CD4-positive, alpha-beta T cell treated with Interleukin-17A for 4 hours (primary cell): ENCODE measurements around the gene PPP2R2C.

ENCODE experiments used
- DNase-seq: peaks from one replicate; pipeline ENCODE4 v3.0.0-alpha.2; 2020; ENCODE audit warnings: mixed read lengths

The PPP2R2C gene

DNA sequence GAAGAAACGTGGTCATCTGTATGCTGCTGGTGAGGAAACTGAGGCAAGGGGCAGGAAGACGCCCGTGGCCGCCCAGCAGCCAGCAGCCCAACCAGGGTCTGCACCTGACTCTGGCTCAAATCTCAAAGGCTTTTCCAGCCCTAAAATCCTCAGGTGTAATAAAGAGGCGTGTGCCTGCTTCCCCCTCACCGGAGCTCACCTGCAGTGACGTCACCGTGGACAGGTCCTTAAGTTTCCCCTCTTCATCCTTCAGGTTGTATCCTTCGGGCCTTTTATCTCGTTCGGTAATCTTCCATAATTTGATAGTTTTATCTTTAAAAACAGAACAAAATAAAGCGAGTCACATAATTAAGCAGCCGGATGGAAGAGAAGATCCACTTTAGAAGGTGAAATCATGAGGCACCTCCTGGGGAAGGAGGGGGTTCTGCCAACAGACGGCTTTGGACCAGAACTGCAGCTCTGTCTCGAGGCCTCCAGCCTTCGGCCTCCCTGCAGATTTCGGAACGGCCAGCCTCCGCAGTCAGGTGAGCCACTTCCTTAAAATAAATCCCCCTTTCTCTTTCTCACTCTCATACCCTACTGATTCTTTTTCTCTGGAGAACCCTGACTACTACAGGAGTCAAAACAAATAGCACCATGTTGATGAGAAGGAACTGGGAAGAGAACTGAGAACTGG is 96.7 kb downstream of the PPP2R2C start:
- DNase-seq, result no peak

DNA sequence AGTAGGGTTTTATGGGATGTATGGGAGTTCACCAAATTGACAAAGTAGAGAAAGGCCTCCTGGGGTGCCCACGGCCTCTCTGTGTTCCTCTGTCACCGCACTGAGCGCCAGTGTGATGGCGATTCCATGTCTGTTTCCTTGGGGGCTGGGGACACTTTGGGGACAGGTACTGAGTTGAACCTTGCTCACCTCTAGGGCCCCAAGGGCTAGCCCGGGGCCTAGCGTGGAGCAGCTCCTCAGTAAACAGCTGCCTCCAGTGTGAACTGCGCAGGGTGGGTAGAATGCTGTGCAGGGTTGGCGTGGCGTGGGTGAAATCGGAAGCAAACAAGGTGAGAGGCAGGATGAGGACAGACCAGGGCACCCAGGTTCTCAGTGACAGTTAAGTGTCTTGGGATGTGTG is 97.8 kb downstream of the PPP2R2C start:
- no peak for DNase-seq

DNA sequence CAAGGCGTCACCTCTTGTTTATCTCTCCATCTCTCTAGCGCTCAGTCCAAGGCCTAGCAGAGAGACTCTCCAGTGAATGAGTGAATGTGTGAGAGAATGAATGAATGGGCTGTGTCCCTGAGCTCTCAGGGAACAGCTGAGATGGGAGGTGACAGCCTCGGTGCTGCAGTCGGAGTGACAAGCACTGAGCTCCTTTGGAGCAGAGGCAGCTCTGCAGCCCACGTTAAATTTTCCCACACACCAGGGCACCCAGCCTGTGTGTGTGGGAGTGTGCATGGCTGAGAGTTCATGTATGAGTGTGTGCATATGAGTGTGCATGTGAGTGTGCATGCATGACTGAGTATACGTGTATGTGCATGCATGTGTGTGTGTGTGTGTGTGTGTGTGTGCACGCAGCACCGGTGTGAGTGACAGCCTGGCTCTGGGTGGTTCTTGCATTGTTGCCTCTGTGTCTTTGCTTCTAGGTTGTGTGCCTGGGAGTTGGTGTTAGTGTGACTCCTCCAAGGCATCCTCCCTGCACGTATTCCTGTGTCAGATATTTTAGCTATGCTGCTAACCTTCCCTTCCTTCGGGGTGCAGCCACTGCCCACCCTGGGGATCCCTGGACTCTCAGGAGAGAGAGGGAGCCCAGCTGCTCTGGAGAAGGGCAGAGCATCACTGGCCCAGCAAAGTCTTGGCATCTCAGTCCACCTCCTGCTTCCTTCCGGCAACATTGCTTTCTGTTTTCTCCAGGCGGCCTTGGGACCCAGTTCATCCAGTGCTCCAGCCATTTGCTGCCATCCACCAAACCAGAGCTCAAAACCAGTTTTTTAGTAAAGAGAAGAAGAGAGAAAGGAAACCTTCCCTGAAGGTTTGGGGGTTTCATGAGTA is 98.6 kb downstream of the PPP2R2C start:
- no peak for DNase-seq

DNA sequence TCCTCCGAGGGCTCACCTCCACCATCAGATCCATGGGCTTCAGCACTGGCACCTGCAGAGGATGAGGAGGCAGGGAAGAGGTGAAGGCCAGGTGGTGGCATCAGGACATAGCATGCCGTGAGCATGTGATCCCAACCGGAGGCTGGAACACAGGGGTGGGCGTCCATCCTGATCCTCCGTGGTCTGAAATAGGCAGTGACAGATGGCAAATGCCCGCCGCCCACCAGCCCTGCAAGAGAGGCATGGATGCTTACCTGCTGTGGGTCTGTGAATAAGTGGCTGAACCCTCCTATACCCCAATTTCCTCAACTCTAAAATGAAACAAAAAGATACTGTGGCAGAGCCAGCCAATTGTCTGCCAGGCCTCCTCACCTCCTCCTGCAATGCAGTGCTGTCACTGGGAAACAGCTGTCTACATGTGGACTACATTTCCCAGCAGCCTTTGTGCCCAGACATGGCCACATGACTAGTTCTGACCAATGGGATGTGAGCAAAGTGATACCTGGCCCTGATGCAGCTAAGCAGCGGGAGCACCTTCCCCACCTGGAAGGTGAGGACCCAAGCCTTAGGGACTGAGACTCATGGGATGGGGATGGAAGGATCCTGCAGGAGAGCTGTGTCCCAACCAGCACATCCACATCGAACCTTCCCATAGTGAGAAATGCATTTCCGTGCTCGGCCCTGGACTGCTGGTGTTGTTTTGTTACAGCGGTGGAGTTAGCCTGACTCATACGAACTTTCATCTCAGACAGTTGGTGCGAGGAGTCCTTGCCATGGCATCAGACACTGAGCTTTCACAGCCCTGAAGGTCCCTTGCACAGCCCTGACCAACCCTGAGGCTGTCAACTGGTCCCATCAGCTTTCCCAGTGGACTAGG is 99.5 kb downstream of the PPP2R2C start:
- DNase-seq, result peak; percentile 8

DNA sequence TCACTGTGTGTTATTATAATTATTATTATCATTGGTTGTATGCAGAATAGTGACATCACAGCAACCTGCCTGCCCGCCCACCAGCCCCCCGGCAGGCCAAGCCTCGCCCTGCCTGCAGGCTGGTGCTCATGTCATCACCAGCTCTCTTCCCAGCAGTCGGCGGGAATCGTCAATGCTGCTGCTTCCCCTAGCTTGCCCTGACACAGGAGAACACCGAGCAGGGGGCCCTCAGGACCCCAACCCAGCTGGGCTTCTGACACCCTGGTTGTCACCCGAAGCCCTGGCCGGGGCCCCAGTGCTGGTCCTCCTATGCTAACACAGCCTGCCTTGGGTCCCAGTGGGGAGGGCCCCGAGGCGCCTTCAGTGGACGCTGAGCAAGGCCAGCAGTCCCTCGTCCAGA is 100.6 kb downstream of the PPP2R2C start:
- no peak for DNase-seq

GRCh38 chr4:6371271-6371670 is 101.1 kb downstream of the PPP2R2C start:
- no peak for DNase-seq

DNA sequence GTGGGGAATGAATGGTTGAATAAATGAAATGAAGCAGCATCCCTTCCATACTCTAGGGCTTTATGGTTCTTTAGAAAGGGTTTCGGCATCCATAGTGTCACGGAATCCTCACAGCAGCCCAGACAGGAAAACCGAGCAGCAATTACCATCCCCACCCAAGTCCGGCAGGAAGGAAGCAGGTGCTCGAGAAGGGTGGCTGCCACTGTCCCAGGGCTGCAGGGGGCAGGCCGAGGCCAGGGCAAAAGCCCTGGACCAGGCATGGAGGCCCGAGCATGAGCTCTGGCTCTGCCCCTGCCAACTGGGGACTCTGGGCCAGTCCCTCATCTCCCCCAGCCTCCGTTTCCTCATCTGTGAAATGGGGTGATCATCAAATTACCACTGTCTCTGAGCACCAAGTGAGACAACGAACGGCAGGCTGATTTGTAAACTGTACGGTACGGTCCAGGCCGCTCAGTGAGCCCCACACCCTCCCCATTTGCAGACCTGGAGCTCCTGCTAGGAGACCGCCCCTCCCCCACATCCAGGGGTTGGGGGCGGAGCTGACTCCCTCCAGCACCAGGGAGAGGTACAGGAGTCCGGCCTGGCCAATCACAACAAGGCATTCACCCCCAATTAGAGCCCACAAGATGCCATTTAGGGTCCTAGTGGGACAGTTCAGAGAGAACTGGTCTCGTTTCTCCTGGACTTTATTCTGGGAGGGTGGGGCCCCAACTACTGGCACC is 102.3 kb downstream of the PPP2R2C start:
- no peak for DNase-seq

- no peak for DNase-seq
Observed at GRCh38 chr4:6369511-6369910, 102.9 kb downstream of the PPP2R2C start.

DNA sequence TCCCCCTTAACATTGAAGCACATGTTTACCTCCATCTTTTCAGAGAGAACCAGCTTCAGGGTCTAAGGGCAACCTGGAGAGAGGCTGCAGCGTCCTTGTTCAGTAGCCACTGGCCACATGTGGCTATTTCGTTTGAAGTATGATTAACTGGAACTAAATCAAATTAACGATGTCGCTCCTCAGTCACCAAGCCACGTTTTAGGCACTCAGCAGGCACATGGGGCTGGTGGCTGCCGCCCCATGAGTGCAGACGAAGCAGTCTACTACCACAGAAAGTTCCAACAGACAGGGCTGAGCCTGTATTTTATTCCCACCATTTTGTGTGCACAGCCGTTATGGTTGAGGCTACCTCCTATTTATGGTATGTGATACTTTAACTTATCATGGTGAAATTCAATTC is 103.4 kb downstream of the PPP2R2C start:
- DNase-seq, result no peak

DNA sequence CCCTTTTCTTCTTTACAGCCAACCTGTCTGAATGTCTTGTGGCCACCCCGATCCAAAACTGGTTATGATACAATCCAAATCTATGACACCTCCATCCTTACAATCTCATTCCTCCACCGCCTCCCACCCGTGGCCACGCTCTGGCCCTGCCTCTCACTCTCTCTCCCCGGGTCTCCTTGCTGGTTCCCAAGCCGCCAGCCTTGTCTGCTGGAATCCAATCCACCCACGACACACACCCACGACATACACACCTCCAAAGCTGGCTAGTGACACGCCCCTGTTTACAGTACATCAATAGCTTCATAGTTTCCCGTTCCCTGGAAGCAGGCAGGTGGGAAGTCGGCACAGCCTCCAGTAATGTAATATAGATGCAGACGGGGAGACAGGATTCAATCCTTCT is 103.8 kb downstream of the PPP2R2C start:
- no peak for DNase-seq

DNA sequence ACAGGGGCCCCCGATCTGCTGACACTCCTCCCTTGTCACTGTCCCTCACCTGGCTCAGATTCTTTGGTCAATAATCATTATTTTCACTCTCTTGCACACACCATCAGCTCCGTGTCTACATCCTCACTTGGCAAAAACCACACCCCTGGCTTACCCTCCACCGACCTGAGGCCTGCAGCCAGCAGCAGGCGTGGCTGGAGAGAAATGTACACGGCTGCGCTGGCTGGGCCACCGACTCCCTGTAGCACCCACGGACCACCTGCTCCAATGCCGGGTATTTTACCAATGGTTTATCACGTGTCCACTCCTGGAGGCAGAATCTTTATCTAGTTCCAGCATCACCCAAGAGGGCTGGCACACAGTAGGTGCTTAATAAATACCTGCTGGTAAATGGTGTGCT is 104.3 kb downstream of the PPP2R2C start:
- DNase-seq, result no peak

DNA sequence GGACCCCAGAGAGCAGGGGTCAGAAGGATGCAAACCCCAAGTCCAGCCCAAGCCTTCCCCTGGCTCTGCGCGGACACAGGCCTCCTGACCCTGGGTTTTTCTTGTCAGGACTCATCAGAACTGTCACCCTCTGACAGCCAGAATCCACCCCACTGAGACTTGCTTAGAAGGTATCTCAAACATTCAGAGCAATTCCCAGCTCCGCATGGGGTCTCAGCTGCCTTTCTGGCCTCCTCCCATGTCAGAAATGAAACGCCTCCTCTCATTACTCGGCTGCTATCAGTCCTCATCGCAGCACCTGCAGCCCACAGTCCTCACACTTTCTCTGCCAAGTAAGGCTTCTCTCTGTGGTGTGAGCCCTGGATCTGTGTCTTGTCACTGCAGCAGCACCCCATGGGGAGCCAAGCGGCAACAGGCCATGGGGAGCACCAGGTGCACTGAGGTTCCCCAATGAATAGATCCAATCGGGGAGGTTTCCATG is 105.0 kb downstream of the PPP2R2C start:
- no peak for DNase-seq

- no peak for DNase-seq
Observed at GRCh38 chr4:6366581-6366980, 105.8 kb downstream of the PPP2R2C start.

DNA sequence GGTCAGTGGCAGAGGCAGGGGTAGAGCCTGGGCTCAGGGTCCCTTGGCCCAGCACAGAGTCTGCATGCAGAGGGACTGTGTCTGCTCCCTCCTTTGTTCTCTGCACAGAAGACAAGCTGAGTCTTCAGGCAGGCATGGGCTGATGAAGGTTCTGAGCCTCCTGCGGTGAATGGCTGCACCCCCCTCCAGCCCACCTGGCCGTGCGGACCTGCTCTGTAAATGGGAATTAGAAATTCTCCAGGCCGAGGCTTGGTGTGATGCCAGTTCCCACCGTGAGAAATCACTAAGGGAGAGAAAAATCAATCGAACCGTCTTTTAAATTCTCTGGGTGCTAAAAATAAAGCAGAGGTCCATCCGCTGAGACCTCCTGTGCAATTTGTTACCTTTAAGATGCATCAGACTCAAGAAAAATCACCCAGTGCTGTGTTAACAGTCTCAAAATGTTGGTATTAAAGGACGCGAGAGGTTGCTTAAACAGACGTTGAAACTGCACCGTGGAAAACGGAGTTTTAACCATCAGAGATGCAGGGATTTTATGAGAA is 106.8 kb downstream of the PPP2R2C start:
- no peak for DNase-seq

DNA sequence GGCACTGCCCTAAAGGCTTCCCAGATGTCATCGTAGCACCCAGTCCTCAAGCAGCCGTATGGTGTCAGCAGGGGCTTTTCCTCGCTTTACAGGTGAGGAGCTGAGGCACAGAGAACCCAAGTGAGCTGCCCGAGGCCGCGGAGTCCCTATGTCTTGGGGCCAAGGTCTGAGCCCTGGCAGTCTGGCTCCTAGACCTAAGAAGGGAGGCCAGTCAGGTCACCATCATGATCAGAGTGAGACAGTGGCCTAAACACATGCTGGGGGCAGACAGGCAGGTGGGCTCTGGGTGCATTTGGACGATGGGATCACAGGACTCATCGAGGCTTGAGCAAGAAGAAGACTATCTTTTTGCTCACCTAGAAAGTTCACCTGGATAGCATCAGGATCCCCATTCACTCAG is 107.8 kb downstream of the PPP2R2C start:
- no peak for DNase-seq

GRCh38 chr4:6364146-6364545 is 108.3 kb downstream of the PPP2R2C start:
- no peak for DNase-seq

DNA sequence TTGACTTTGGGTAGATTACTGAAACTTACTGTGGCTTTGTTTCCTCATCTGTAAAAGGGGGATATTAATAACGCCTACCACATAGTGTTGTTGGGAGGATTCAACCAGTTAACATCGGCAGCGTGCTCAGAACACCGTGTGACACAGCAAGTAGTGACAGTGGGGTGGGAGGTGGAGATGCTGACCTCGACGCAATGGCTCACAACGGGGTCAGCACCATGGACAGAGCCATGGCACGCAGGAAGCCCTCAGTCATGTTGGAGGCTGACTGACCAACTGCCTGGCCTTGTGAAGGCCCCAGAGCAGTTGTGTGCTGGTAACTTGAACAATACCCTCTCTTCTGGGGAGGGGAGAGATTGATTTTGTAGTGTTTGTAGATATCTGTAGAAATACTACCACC is 109.5 kb downstream of the PPP2R2C start:
- DNase-seq, result peak; percentile 25

DNA sequence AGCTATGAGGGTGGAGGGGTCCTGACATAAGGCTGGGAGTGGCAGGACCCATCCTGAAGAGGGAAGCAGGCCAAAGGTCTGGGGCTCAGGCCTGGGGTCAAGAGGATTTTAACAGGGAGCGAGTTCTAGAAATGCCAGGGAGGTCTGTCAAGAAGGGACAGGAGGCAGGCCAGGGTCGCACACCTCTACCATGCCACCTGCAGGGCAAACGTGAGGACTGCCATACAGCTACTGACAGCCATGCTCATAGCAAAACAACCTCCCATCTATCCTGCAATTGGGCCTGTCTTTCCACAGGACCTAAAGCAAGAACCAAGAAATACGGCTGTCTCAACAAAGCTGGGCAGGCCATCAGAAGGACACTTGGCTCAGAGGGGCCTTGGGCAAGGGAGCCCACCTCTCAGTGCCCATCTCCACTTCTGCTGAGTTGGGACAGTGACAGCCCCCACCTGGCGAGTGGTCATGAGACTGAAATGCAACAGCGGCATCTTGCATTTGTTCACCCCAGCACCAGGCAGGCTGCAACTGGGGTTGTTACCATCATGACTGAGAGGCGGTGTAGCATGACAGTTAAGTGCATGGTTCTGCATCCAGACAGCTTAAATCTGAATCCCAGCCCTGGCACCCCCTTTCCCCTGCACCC is 110.0 kb downstream of the PPP2R2C start:
- no peak for DNase-seq

DNA sequence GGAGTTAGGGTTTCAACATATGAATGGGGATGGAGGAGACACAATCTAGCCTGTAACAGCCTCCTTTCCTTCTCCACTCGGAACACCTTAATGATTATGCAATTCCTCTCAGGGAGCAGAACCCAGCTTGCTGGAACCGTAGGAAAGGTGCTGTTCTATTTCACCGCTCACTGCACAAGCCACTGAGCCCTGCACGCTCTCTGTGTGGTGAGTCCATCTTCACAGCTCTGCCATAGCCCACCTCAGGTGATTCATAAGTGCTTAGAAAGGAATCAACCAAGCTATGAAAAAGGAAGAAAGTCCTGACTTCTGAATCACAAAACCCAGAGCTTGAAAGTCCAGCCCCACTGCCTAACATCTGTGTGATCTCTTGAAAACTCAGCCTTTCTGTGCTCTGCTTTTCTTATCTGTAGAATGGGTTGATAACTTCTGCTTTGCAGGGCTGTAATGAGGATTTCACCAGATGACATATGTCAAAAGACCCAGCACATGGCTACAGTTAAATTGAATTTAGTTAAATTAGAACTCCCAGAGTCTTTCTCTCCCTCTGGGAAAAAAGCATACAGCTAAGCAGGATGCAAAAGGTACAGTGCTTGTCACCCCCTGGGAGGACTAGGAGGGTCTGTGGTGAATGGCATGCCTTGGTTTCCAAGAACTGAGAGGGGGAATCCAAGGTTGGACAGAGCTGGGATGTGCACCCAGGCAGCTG is 111.2 kb downstream of the PPP2R2C start:
- DNase-seq, result no peak

- no peak for DNase-seq
Observed at GRCh38 chr4:6360385-6360784, 112.0 kb downstream of the PPP2R2C start.
